ENCODE measurements around the gene STAC3.

Gene STAC3

GRCh38 chr12:57200497-57200896, 50.5 kb downstream of the STAC3 start:
- Histone ChIP-seq H3K9me3 (no peaks in the 10 kb centered on the region), H3K4me3 (no peak overlapping the region), H3K36me3 (replicated peaks) (peaks cover 4% of the 10 kb centered on the region), H3K27me3 (ENCODE audit: low read depth) (no peaks in the 10 kb centered on the region), H3K4me1 (no peaks in the 10 kb centered on the region)
- DNase-seq (ENCODE audit: low spot score in 2 of 2) = no peak
- in situ Hi-C loops (cut with MboI; ENCODE audit: low sequenced_read_pairs) = no loop called here

GRCh38 chr12:57199191-57199590, 51.8 kb downstream of the STAC3 start:
- in situ Hi-C loops (cut with MboI; ENCODE audit: low sequenced_read_pairs) = no loop called here
- H3K36me3 ChIP-seq (replicated peaks) = peaks cover 4% of the 10 kb centered on the region

DNA sequence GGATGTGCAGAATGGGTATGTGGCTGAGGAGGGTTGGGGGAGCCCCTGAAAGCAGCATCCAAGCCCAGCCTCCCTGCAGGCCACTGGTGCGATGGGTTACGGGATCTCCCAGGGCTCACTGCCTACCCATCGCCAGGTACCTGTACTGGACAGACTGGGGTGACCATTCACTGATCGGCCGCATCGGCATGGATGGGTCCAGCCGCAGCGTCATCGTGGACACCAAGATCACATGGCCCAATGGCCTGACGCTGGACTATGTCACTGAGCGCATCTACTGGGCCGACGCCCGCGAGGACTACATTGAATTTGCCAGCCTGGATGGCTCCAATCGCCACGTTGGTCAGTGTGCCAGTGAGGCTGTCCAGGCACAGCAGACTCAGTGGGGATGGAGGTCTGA, 52.7 kb downstream of the STAC3 start:
- H3K36me3 ChIP-seq (replicated peaks) = peaks cover 4% of the 10 kb centered on the region
- in situ Hi-C loops (cut with MboI; ENCODE audit: low sequenced_read_pairs) = no loop called here

More at GRCh38 chr12:57199191-57199590, 51.8 kb downstream of the STAC3 start:
- DNase-seq (ENCODE audit: low spot score in 2 of 2) = no peak
- H3K4me1 ChIP-seq = no peaks in the 10 kb centered on the region
- no peaks in the 10 kb centered on the region for H3K9me3 ChIP-seq
- H3K4me3 ChIP-seq = no peak overlapping the region
- no peaks in the 10 kb centered on the region for H3K27me3 ChIP-seq (ENCODE audit: low read depth)

GRCh38 chr12:57196956-57197355, 54.0 kb downstream of the STAC3 start:
- in situ Hi-C loops (cut with MboI; ENCODE audit: low sequenced_read_pairs) = no loop called here
- Histone ChIP-seq H3K9me3 (no peaks in the 10 kb centered on the region), H3K27me3 (ENCODE audit: low read depth) (no peaks in the 10 kb centered on the region), H3K4me1 (no peaks in the 10 kb centered on the region), H3K36me3 (replicated peaks) (peaks cover 4% of the 10 kb centered on the region), H3K4me3 (no peak overlapping the region)
- DNase-seq (ENCODE audit: low spot score in 2 of 2) = no peak

More for the DNA sequence above, 52.7 kb downstream of the STAC3 start:
- H3K9me3 ChIP-seq = no peaks in the 10 kb centered on the region
- no peaks in the 10 kb centered on the region for H3K27me3 ChIP-seq (ENCODE audit: low read depth)
- H3K4me3 ChIP-seq = no peak overlapping the region
- no peaks in the 10 kb centered on the region for H3K4me1 ChIP-seq
- DNase-seq (ENCODE audit: low spot score in 2 of 2) = no peak

- H3K9me3 ChIP-seq = no peaks in the 10 kb centered on the region
- in situ Hi-C loops (cut with MboI; ENCODE audit: low sequenced_read_pairs) = no loop called here
- H3K4me3 ChIP-seq = no peak overlapping the region
- peaks cover 4% of the 10 kb centered on the region for H3K36me3 ChIP-seq (replicated peaks)
- DNase-seq (ENCODE audit: low spot score in 2 of 2) = no peak
- H3K4me1 ChIP-seq = no peaks in the 10 kb centered on the region
- no peaks in the 10 kb centered on the region for H3K27me3 ChIP-seq (ENCODE audit: low read depth)
These were observed 54.5 kb downstream of the STAC3 start for GRCh38 chr12:57196439-57196838.

DNA sequence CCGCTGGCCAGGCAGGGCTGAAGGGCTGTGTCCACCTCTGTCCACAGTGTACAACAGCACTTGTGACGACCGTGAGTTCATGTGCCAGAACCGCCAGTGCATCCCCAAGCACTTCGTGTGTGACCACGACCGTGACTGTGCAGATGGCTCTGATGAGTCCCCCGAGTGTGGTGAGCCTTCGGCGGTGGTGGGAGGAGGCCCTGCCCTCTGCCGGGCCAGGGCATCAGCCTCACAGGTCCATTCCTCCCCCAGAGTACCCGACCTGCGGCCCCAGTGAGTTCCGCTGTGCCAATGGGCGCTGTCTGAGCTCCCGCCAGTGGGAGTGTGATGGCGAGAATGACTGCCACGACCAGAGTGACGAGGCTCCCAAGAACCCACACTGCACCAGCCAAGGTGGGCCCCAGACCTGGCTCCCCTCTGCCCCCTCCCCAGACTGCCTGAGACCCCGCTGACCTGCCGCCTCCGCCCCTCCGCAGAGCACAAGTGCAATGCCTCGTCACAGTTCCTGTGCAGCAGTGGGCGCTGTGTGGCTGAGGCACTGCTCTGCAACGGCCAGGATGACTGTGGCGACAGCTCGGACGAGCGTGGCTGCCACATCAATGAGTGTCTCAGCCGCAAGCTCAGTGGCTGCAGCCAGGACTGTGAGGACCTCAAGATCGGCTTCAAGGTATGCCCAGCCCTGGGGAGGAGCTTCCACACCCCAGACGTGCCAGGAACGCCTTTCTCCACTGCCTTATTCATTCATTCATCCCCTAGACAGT, 55.2 kb downstream of the STAC3 start:
- no peaks in the 10 kb centered on the region for H3K4me1 ChIP-seq
- no peak for DNase-seq (ENCODE audit: low spot score in 2 of 2)
- no peaks in the 10 kb centered on the region for H3K9me3 ChIP-seq
- H3K27me3 ChIP-seq (ENCODE audit: low read depth) = no peaks in the 10 kb centered on the region
- H3K4me3 ChIP-seq = no peak overlapping the region
- H3K36me3 ChIP-seq (replicated peaks) = peaks cover 4% of the 10 kb centered on the region
- in situ Hi-C loops (cut with MboI; ENCODE audit: low sequenced_read_pairs) = no loop called here

- no peaks in the 10 kb centered on the region for H3K27me3 ChIP-seq (ENCODE audit: low read depth)
- H3K4me1 ChIP-seq = no peaks in the 10 kb centered on the region
- peaks cover 4% of the 10 kb centered on the region for H3K36me3 ChIP-seq (replicated peaks)
- H3K9me3 ChIP-seq = no peaks in the 10 kb centered on the region
- in situ Hi-C loops (cut with MboI; ENCODE audit: low sequenced_read_pairs) = no loop called here
- DNase-seq (ENCODE audit: low spot score in 2 of 2) = no peak
- H3K4me3 ChIP-seq = no peak overlapping the region
These were observed 55.8 kb downstream of the STAC3 start for GRCh38 chr12:57195186-57195585.

GRCh38 chr12:57194253-57194652, 56.7 kb downstream of the STAC3 start:
- Histone ChIP-seq H3K27me3 (ENCODE audit: low read depth) (no peaks in the 10 kb centered on the region), H3K9me3 (no peaks in the 10 kb centered on the region), H3K36me3 (replicated peaks) (peaks cover 4% of the 10 kb centered on the region), H3K4me3 (no peak overlapping the region), H3K4me1 (no peaks in the 10 kb centered on the region)
- in situ Hi-C loops (cut with MboI; ENCODE audit: low sequenced_read_pairs) = no loop called here
- no peak for DNase-seq (ENCODE audit: low spot score in 2 of 2)

GRCh38 chr12:57193706-57194245, 57.2 kb downstream of the STAC3 start:
- no peaks in the 10 kb centered on the region for H3K27me3 ChIP-seq (ENCODE audit: low read depth)
- DNase-seq (ENCODE audit: low spot score in 2 of 2) = no peak
- H3K4me1 ChIP-seq = no peaks in the 10 kb centered on the region
- no peaks in the 10 kb centered on the region for H3K9me3 ChIP-seq
- in situ Hi-C loops (cut with MboI; ENCODE audit: low sequenced_read_pairs) = no loop called here
- no peak overlapping the region for H3K4me3 ChIP-seq
- peaks cover 4% of the 10 kb centered on the region for H3K36me3 ChIP-seq (replicated peaks)
